K562 (cell line): ENCODE data around the gene CCPG1. TPM values are rescaled to one million over a fixed set of nuclear protein-coding genes. Genes with fewer than 3 reads are reported as not detected.
A peak's percentile ranks its signal among the peaks of the same experiment; 100 is the strongest.

Source experiments
- CAMTA2 ChIP-seq: fragments of 250-450 bp; sonication (Bioruptor Pico); conservative IDR thresholded peaks from 2 replicates; pipeline ENCODE4 v1.5.1; 2022
- FOXK2 ChIP-seq, 2 experiments: fragments of 450-650 bp; IDR thresholded peaks in 1 of 2; conservative IDR thresholded peaks in 1 of 2; 2 replicates each; pipeline ENCODE4 v1.6.1; 2016; ENCODE audit warnings: low read depth in 2 of 2, mild to moderate bottlenecking in 1 of 2
- RBM22 ChIP-seq: fragments of 200-400 bp; formaldehyde crosslinking; IDR thresholded peaks from 2 replicates; pipeline ENCODE4 v1.6.1; 2018; ENCODE audit warnings: low read length, low read depth; ENCODE audit not compliant: poor library complexity, severe bottlenecking
- SOX6 ChIP-seq: fragments of 450-650 bp; IDR thresholded peaks from 2 replicates; pipeline ENCODE4 v1.6.1; 2014; ENCODE audit warnings: mild to moderate bottlenecking
- ZC3H8 ChIP-seq: fragments of 450-650 bp; IDR thresholded peaks from 2 replicates; pipeline ENCODE4 v1.6.1; 2017
- polyA plus RNA-seq, 8 experiments: library from polyadenylated mRNA; depleted of rRNA in 4 of 8; stranded (reverse) in 5 of 8; unstranded in 3 of 8; fragments of >200 nt; fragmentation: Nextera tagmentation in 2 of 8; fragmentation: Illumina TruSeq in 1 of 8; extraction: Ambion mirVana in 2 of 8; extraction: Trizol in 1 of 8; gene quantifications; 2 replicates each; pipeline versions ENCODE4 v1.2.1 to v1.2.3, GENCODE V29; 2011 to 2014; ENCODE audit warnings: inconsistent platforms in 1 of 8, missing spikeins in 1 of 8
- total RNA-seq, 7 experiments: library from RNA; depleted of rRNA in 6 of 7; stranded (reverse); fragments of >200 nt in 6 of 7; fragmentation: Illumina TruSeq in 2 of 7; extraction: Trizol in 2 of 7; gene quantifications; 2 replicates each; pipeline versions ENCODE4 v1.2.1 to v1.2.3, GENCODE V29; 2011 to 2021; ENCODE audit warnings: low replicate concordance in 1 of 7
- TF ChIP-seq, protein P1 (sequence below): fragments of 450-650 bp; formaldehyde crosslinking; IDR thresholded peaks from 2 replicates; pipeline ENCODE4 v1.4.0; 2020; ENCODE audit warnings: mild to moderate bottlenecking, moderate library complexity
- TF ChIP-seq, protein P2 (sequence below): fragments of 200-600 bp; sonication (generic); IDR thresholded peaks from one replicate; pipeline ENCODE4 v1.6.1; 2012; ENCODE audit warnings: mild to moderate bottlenecking, low read depth, low read length, inconsistent platforms
- TF ChIP-seq, protein P3 (sequence below): IDR thresholded peaks from 2 replicates; pipeline ENCODE4 v1.6.1; 2011; ENCODE audit warnings: borderline replicate concordance, low read depth, mild to moderate bottlenecking, moderate library complexity, low read length; ENCODE audit not compliant: insufficient read depth, poor library complexity, severe bottlenecking
- TF ChIP-seq, protein P4 (sequence below): fragments of 450-650 bp; formaldehyde crosslinking; IDR thresholded peaks from 2 replicates; pipeline ENCODE4 v1.4.0; 2020; ENCODE audit warnings: mild to moderate bottlenecking, moderate library complexity

CCPG1 gene
- total and polyA plus RNA-seq, 9 of the 15 experiments (the other 6 are each of a cell fraction or from before 2014, with no cell fraction given) = 33.0 to 54.9 (median 41.1) TPM

DNA sequence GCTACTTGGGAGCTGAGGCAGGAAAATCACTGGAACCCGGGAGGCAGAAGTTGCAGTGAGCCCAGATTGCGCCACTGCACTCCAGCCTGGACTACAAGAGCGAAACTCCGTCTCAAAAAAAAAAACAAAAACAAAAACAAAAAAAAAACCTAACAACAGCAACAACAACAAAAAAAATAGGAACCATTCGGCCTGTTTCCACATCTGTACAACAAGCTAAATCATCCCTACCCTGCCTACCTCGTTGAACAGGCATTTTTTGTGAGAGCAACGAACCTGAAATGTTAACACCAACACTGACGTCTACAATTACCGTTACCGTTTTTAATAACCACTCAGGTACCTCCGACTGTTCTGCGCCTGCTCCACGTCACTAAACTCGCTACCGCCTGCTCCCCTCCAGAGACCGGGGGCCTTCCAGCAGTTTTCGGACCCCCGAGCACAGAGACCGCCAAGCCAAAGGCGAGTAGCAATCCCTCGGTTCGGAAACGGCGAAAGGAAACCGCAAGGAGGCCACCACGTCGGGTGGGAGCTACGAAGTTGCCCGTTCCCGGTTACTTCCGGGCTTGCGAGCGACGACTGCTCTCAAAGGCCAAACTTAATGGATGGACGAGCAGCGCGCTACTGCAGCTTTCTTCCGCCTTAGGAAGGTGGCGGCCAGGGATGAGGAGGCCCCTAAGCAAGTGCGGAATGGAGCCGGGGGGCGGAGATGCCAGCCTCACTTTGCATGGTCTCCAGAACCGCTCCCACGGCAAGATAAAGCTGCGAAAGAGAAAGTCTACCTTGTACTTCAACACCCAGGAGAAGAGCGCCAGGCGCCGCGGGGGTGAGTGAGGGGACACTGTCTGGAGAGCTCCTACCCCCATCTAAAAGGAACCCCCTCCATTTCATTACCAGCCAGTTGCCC, 89.3 kb downstream of the CCPG1 start, which contains the start of the genes PIGB and PIGBOS1 (continued):
- TF ChIP-seq, protein P1, sequence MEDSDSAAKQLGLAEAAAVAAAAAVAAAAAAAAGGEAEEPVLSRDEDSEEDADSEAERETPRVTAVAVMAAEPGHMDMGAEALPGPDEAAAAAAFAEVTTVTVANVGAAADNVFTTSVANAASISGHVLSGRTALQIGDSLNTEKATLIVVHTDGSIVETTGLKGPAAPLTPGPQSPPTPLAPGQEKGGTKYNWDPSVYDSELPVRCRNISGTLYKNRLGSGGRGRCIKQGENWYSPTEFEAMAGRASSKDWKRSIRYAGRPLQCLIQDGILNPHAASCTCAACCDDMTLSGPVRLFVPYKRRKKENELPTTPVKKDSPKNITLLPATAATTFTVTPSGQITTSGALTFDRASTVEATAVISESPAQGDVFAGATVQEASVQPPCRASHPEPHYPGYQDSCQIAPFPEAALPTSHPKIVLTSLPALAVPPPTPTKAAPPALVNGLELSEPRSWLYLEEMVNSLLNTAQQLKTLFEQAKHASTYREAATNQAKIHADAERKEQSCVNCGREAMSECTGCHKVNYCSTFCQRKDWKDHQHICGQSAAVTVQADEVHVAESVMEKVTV (CRISPR knock-in tag) = peak; percentile 52; the same call in 1 of the 2 replicates
- TF ChIP-seq SOX6 (peak; percentile 58), FOXK2 (conservative IDR thresholded peaks at IDR 0.05 in 1 of 2, IDR thresholded peaks at IDR 0.05 in 1 of 2; ENCODE audit: low read depth in 2 of 2) (peak; percentile 54 to 57; a peak in 2 of 4 replicates), ZC3H8 (peak; percentile 40; the same call in 1 of the 2 replicates), CAMTA2 (CRISPR knock-in tag) (no peak), RBM22 (no peak)
- TF ChIP-seq, protein P2, sequence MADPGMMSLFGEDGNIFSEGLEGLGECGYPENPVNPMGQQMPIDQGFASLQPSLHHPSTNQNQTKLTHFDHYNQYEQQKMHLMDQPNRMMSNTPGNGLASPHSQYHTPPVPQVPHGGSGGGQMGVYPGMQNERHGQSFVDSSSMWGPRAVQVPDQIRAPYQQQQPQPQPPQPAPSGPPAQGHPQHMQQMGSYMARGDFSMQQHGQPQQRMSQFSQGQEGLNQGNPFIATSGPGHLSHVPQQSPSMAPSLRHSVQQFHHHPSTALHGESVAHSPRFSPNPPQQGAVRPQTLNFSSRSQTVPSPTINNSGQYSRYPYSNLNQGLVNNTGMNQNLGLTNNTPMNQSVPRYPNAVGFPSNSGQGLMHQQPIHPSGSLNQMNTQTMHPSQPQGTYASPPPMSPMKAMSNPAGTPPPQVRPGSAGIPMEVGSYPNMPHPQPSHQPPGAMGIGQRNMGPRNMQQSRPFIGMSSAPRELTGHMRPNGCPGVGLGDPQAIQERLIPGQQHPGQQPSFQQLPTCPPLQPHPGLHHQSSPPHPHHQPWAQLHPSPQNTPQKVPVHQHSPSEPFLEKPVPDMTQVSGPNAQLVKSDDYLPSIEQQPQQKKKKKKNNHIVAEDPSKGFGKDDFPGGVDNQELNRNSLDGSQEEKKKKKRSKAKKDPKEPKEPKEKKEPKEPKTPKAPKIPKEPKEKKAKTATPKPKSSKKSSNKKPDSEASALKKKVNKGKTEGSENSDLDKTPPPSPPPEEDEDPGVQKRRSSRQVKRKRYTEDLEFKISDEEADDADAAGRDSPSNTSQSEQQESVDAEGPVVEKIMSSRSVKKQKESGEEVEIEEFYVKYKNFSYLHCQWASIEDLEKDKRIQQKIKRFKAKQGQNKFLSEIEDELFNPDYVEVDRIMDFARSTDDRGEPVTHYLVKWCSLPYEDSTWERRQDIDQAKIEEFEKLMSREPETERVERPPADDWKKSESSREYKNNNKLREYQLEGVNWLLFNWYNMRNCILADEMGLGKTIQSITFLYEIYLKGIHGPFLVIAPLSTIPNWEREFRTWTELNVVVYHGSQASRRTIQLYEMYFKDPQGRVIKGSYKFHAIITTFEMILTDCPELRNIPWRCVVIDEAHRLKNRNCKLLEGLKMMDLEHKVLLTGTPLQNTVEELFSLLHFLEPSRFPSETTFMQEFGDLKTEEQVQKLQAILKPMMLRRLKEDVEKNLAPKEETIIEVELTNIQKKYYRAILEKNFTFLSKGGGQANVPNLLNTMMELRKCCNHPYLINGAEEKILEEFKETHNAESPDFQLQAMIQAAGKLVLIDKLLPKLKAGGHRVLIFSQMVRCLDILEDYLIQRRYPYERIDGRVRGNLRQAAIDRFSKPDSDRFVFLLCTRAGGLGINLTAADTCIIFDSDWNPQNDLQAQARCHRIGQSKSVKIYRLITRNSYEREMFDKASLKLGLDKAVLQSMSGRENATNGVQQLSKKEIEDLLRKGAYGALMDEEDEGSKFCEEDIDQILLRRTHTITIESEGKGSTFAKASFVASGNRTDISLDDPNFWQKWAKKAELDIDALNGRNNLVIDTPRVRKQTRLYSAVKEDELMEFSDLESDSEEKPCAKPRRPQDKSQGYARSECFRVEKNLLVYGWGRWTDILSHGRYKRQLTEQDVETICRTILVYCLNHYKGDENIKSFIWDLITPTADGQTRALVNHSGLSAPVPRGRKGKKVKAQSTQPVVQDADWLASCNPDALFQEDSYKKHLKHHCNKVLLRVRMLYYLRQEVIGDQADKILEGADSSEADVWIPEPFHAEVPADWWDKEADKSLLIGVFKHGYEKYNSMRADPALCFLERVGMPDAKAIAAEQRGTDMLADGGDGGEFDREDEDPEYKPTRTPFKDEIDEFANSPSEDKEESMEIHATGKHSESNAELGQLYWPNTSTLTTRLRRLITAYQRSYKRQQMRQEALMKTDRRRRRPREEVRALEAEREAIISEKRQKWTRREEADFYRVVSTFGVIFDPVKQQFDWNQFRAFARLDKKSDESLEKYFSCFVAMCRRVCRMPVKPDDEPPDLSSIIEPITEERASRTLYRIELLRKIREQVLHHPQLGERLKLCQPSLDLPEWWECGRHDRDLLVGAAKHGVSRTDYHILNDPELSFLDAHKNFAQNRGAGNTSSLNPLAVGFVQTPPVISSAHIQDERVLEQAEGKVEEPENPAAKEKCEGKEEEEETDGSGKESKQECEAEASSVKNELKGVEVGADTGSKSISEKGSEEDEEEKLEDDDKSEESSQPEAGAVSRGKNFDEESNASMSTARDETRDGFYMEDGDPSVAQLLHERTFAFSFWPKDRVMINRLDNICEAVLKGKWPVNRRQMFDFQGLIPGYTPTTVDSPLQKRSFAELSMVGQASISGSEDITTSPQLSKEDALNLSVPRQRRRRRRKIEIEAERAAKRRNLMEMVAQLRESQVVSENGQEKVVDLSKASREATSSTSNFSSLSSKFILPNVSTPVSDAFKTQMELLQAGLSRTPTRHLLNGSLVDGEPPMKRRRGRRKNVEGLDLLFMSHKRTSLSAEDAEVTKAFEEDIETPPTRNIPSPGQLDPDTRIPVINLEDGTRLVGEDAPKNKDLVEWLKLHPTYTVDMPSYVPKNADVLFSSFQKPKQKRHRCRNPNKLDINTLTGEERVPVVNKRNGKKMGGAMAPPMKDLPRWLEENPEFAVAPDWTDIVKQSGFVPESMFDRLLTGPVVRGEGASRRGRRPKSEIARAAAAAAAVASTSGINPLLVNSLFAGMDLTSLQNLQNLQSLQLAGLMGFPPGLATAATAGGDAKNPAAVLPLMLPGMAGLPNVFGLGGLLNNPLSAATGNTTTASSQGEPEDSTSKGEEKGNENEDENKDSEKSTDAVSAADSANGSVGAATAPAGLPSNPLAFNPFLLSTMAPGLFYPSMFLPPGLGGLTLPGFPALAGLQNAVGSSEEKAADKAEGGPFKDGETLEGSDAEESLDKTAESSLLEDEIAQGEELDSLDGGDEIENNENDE = no peak
- TF ChIP-seq, protein P3, sequence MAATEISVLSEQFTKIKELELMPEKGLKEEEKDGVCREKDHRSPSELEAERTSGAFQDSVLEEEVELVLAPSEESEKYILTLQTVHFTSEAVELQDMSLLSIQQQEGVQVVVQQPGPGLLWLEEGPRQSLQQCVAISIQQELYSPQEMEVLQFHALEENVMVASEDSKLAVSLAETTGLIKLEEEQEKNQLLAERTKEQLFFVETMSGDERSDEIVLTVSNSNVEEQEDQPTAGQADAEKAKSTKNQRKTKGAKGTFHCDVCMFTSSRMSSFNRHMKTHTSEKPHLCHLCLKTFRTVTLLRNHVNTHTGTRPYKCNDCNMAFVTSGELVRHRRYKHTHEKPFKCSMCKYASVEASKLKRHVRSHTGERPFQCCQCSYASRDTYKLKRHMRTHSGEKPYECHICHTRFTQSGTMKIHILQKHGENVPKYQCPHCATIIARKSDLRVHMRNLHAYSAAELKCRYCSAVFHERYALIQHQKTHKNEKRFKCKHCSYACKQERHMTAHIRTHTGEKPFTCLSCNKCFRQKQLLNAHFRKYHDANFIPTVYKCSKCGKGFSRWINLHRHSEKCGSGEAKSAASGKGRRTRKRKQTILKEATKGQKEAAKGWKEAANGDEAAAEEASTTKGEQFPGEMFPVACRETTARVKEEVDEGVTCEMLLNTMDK = peak; percentile 41
- TF ChIP-seq, protein P4, sequence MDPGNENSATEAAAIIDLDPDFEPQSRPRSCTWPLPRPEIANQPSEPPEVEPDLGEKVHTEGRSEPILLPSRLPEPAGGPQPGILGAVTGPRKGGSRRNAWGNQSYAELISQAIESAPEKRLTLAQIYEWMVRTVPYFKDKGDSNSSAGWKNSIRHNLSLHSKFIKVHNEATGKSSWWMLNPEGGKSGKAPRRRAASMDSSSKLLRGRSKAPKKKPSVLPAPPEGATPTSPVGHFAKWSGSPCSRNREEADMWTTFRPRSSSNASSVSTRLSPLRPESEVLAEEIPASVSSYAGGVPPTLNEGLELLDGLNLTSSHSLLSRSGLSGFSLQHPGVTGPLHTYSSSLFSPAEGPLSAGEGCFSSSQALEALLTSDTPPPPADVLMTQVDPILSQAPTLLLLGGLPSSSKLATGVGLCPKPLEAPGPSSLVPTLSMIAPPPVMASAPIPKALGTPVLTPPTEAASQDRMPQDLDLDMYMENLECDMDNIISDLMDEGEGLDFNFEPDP (CRISPR knock-in tag) = no peak
